LNCAP (cell line): ENCODE results near the gene SCN2A.

Experiments used
- CTCF ChIP-seq: fragments of 450-650 bp; IDR thresholded peaks from 2 replicates; pipeline ENCODE4 v1.5.1; 2017; ENCODE audit warnings: mild to moderate bottlenecking

Gene SCN2A

GRCh38 chr2:165227571-165227970 is 11.6 kb upstream of the SCN2A start:
- no peak for TF ChIP-seq CTCF

- no peak for TF ChIP-seq CTCF
These were observed 2.2 kb upstream of the SCN2A start for GRCh38 chr2:165237056-165237455.

GRCh38 chr2:165238295-165238694 is 919 bp upstream of the SCN2A start:
- no peak for TF ChIP-seq CTCF

- no peak for TF ChIP-seq CTCF
These were observed 772 bp downstream of the SCN2A start for GRCh38 chr2:165239856-165240515.

- TF ChIP-seq CTCF: no peak
These were observed 1.7 kb downstream of the SCN2A start for GRCh38 chr2:165240916-165241315.

GRCh38 chr2:165245081-165245793 is 6.0 kb downstream of the SCN2A start:
- TF ChIP-seq CTCF: no peak

- TF ChIP-seq CTCF: no peak
These were observed 9.0 kb downstream of the SCN2A start for GRCh38 chr2:165248238-165248637.
